Stimulated activated CD4-positive, alpha-beta T cell treated with anti-CD3 and anti-CD28 coated beads, Interleukin-1b, Interleukin-23, amount 100 ng/mL, for 4 hours (primary cell): ENCODE measurements around the gene TNNT2.

Experiments used
- DNase-seq, 2 donors: peaks; one replicate each; pipeline ENCODE4 v3.0.0-alpha.2; 2020; ENCODE audit warnings: low read depth in 2 of 2

TNNT2 gene

DNA sequence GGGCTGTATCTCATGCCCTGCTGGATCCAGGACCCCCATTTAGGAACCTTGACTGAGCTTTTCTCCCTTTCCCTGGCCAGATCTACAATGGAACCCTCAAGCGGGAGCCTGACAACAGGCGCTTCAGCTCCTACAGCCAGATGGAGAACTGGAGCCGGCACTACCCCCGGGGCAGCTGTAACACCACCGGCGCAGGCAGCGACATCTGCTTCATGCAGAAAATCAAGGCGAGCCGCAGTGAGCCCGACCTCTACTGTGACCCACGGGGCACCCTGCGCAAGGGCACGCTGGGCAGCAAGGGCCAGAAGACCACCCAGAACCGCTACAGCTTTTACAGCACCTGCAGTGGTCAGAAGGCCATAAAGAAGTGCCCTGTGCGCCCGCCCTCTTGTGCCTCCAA, 64.4 kb downstream of the TNNT2 start:
- DNase-seq = no peak

DNA sequence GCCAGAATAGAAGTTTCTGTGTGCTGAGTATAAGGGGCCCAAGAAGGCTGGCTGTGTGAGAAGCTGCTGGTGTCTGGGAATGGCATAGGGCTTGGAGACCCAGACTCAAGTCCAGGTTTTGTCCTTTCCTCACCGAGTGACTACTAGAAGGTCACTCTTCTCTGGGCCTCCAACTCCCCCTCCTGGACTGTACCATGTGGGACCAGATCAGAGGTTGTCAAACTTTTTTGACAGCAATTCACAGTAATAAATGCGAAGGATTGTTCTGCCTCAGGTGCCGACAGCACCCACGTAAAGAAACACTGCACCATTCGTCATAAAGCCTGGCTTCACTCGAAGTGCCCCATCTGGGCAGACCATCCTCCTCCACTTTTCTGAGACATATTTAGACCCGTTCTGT, 65.2 kb downstream of the TNNT2 start:
- DNase-seq = no peak

GRCh38 chr1:201311356-201312011, 66.0 kb downstream of the TNNT2 start:
- DNase-seq = no peak

- no peak for DNase-seq
These were observed 66.5 kb downstream of the TNNT2 start for GRCh38 chr1:201310986-201311355.

- DNase-seq = no peak
These were observed 67.1 kb downstream of the TNNT2 start for GRCh38 chr1:201310251-201310985.

- no peak for DNase-seq
These were observed 68.1 kb downstream of the TNNT2 start for GRCh38 chr1:201309416-201309815.
